Peyer's patch (tissue), 4 donors: ENCODE measurements around the gene RRAD. TPM values are rescaled to one million over a fixed set of nuclear protein-coding genes. Genes with fewer than 3 reads are reported as not detected.

ENCODE experiments used
- DNase-seq, 3 donors: peaks; one replicate each; pipeline ENCODE4 v3.0.0-alpha.2; 2017 to 2019
- H3K27ac ChIP-seq, 4 donors: fragments of 200-600 bp; sonication (generic); one replicate each; pipeline ENCODE4 v1.5.1; 2016 to 2019
- H3K27me3 ChIP-seq, 2 donors: fragments of 200-600 bp; sonication (generic); one replicate each; pipeline ENCODE4 v1.5.1; 2019
- H3K36me3 ChIP-seq, 3 donors: fragments of 200-600 bp; sonication (generic); one replicate each; pipeline ENCODE4 v1.5.1; 2016 to 2019
- H3K4me1 ChIP-seq, 4 donors: fragments of 200-600 bp; sonication (generic); one replicate each; pipeline ENCODE4 v1.5.1; 2016 to 2019
- H3K4me3 ChIP-seq, 4 donors: fragments of 200-600 bp; sonication (generic); 1 replicate in 3 of 4; 2 replicates in 1 of 4; pipeline ENCODE4 v1.5.1; 2016 to 2019; ENCODE audit warnings: mild to moderate bottlenecking in 1 of 4
- H3K9me3 ChIP-seq, 4 donors: fragments of 200-600 bp; sonication (generic); one replicate each; pipeline ENCODE4 v1.5.1; 2016 to 2019; ENCODE audit warnings: mild to moderate bottlenecking in 1 of 4
- POLR2A ChIP-seq, 2 donors: fragments of 450-650 bp; IDR thresholded peaks; one replicate each; pipeline ENCODE4 v1.5.1; 2017; ENCODE audit warnings: antibody characterized with exemption in 2 of 2, mild to moderate bottlenecking in 2 of 2, moderate library complexity in 2 of 2
- total RNA-seq, 4 donors: library from RNA; depleted of rRNA; stranded (reverse); fragments of >200 nt; gene quantifications; one replicate each; pipeline ENCODE4 v1.1.0, GENCODE V29; 2016
- TF ChIP-seq, protein P1 (sequence below), 6 experiments: fragments of 450-650 bp in 4 of 6; fragments of 200-600 bp in 2 of 6; sonication (generic) in 1 of 6; IDR thresholded peaks; one replicate each; pipeline ENCODE4 v1.5.1; 2017 to 2019; ENCODE audit warnings: antibody characterized with exemption in 6 of 6, mild to moderate bottlenecking in 3 of 6, moderate library complexity in 1 of 6

Gene RRAD
- total RNA-seq, 4 donors from 2014 or later = 0.53 to 4.1 (median 2.8) TPM

DNA sequence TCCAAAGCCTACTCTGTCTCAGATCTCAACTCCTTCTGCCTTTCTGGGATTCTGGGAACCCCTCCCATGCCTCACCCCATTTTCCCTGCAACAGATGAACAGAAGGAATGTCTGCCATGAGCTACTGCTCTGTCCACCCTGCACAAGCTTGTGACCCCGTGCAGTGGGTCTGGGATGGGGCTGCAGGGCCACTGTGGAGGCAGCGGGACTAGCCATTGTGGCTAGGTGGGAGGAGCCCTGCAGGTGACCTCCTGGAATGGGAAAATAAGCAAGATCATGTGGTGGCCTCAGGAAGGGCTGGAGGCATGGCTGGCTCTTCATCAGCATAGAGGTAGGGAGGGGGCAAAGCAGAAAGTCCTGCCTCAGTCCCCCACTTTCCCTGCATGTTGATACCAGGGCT is 31.3 kb downstream of the RRAD start:
- H3K36me3 ChIP-seq = no peaks in the 10 kb centered on the region
- peaks cover 3 to 20% (median 4%) of the 10 kb centered on the region in 4 donors for H3K4me1 ChIP-seq
- no peak for DNase-seq
- H3K27ac ChIP-seq = no peak overlapping the region
- no peak overlapping the region for H3K4me3 ChIP-seq
- no peaks in the 10 kb centered on the region for H3K9me3 ChIP-seq
- no peaks in the 10 kb centered on the region for H3K27me3 ChIP-seq
- TF ChIP-seq POLR2A (IDR thresholded peaks at IDR 0.05) = no peak

DNA sequence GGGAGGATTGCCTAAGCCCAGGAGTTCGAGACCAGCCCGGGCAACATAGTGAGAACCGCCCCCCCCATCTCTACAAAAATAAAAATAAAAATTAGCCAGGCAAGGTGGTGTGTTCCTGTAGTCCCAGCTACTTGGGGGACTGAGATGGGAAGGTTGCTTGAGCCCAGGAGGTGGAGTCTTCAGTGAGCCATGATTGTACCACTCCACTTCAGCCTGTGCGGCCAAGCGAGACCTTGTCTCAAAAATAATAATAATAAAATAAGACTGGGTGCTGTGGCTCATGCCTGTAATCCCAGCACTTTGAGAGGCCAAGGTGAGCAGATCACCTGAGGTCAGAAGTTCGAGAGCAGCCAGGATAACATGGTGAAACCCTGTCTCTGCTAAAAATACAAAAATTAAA is 33.5 kb downstream of the RRAD start:
- no peaks in the 10 kb centered on the region for H3K27me3 ChIP-seq

DNA sequence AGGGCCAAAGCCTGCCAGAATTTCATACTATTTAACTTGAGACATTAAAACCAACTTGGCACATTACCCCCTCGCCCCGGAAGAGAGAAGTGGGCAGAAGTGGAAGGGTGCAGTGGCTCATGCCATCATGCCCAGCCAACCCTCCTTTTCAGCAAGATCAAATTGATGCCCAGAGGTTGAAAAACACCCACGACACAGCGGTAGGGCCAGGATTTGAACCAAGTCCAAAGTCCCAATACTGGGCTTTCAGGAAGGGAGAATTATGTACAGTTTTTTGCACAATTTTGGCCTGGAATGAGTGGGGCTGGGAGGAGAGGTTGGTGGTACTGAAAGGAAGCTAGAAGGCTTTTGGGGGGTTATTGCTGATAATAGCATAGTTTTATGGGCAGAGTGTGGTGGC is 34.0 kb downstream of the RRAD start:
- no peak overlapping the region for H3K4me3 ChIP-seq
- H3K36me3 ChIP-seq = peaks cover 0 to 5% (median 0%) of the 10 kb centered on the region in 3 donors
- peaks cover 3 to 11% (median 4%) of the 10 kb centered on the region in 4 donors for H3K4me1 ChIP-seq
- H3K27ac ChIP-seq = no peak overlapping the region
- H3K9me3 ChIP-seq = no peaks in the 10 kb centered on the region
- no peaks in the 10 kb centered on the region for H3K27me3 ChIP-seq
- TF ChIP-seq, protein P1, sequence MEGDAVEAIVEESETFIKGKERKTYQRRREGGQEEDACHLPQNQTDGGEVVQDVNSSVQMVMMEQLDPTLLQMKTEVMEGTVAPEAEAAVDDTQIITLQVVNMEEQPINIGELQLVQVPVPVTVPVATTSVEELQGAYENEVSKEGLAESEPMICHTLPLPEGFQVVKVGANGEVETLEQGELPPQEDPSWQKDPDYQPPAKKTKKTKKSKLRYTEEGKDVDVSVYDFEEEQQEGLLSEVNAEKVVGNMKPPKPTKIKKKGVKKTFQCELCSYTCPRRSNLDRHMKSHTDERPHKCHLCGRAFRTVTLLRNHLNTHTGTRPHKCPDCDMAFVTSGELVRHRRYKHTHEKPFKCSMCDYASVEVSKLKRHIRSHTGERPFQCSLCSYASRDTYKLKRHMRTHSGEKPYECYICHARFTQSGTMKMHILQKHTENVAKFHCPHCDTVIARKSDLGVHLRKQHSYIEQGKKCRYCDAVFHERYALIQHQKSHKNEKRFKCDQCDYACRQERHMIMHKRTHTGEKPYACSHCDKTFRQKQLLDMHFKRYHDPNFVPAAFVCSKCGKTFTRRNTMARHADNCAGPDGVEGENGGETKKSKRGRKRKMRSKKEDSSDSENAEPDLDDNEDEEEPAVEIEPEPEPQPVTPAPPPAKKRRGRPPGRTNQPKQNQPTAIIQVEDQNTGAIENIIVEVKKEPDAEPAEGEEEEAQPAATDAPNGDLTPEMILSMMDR (IDR thresholded peaks at IDR 0.05) = no peak
- no peak for TF ChIP-seq POLR2A (IDR thresholded peaks at IDR 0.05)
- no peak for DNase-seq

More for the DNA sequence above, 33.5 kb downstream of the RRAD start:
- Histone ChIP-seq H3K4me3 (no peak overlapping the region), H3K9me3 (no peaks in the 10 kb centered on the region), H3K36me3 (peaks cover 0 to 3% (median 0%) of the 10 kb centered on the region in 3 donors), H3K27ac (no peak overlapping the region), H3K4me1 (peaks cover 3 to 13% (median 4%) of the 10 kb centered on the region in 4 donors)
- DNase-seq = no peak
- TF ChIP-seq, protein P1 (IDR thresholded peaks at IDR 0.05) = no peak
- no peak for TF ChIP-seq POLR2A (IDR thresholded peaks at IDR 0.05)

DNA sequence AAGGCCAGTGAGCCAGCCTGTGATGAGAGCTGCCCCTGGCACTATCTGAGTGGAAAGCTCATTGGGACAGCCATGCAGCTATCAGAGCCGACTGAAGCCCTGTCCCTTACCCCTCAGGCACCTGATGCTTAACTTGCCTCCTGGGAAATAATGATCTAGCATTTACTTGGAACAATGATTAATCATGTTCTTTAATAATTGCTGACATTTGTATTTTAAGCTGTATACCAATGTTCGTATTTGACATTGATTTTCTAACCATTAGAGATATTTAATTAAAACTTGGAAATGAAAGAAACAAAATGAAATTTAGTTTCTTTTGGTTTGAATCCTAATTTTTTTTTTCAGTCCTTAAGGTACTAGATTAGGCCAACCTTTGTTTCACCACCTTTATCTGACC is 34.5 kb downstream of the RRAD start:
- H3K4me3 ChIP-seq = no peak overlapping the region
- no peak for TF ChIP-seq POLR2A (IDR thresholded peaks at IDR 0.05)
- TF ChIP-seq, protein P1 (IDR thresholded peaks at IDR 0.05) = no peak
- H3K27ac ChIP-seq = no peak overlapping the region
- H3K27me3 ChIP-seq = no peaks in the 10 kb centered on the region
- DNase-seq = no peak
- H3K9me3 ChIP-seq = no peaks in the 10 kb centered on the region
- peaks cover 0 to 11% (median 0%) of the 10 kb centered on the region in 3 donors for H3K36me3 ChIP-seq
- peaks cover 0 to 6% (median 3%) of the 10 kb centered on the region in 4 donors for H3K4me1 ChIP-seq

DNA sequence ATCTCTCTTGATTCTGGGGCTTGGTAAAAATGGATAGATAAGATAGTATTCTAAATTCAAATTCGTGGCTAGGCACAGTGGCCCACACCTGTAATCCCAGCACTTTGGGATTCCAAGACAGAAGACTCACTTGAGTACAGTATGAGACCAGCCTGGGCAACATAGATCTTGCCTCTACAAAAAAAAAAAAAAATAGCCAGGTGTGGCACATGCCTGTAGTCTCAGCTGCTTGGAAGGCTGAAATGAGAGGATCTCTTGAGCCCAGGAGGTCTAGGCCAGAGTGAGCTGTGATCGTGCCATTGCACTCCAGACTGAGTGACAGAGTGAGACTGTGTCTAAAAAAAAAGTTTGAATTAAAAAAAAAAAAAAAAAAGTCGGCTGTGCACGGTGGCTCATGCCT is 35.7 kb downstream of the RRAD start:
- H3K36me3 ChIP-seq = peaks cover 0 to 23% (median 0%) of the 10 kb centered on the region in 3 donors
- no peak for TF ChIP-seq POLR2A (IDR thresholded peaks at IDR 0.05)
- TF ChIP-seq, protein P1 (IDR thresholded peaks at IDR 0.05) = no peak
- no peaks in the 10 kb centered on the region for H3K27me3 ChIP-seq
- H3K27ac ChIP-seq = no peak overlapping the region
- no peak overlapping the region for H3K4me3 ChIP-seq
- no peaks in the 10 kb centered on the region for H3K9me3 ChIP-seq
- no peak for DNase-seq
- no peaks in the 10 kb centered on the region for H3K4me1 ChIP-seq

DNA sequence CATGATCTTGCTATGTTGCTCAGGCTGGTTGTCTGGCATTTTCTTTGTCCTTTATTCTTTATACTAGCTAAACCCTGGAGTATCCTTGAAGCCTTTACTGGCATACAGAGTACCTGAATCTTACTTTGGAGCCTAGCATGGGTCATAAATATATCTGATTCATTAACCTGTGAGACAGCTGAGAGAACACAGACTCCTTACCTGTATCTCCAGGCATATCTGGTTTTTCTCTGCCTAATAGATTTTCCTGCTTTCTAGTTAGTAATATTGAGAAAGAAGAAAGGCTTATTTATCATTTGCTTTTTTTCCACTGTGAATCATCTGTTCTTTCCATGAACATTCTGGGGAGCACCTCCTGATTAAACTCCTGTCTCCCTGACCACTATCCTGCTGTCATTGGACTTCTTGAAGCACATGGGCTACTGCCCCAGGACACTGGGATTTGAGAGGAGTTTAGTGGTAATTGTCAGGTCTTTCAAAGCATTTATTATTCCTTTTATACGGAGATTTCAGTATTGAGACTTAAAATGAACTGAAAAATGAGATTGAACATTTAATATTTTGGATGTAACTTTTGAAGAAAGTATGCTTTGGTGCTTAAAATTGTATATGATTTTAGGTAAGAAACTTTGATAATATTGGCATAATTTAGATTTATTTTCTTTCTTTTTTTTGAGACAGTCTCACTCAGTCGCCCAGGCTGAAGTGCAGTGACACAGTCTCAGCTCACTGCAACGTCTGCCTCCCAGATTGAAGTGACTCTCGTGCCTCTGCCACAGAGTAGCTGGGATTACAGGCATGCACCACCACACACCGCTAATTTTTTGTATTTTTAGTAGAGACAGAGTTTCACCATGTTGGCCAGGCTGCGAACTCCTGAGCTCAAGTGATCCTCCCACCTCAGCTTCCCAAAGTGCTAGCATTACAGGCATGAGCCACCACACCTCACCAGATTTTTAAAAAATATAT is 36.4 kb downstream of the RRAD start:
- Histone ChIP-seq H3K27me3 (no peaks in the 10 kb centered on the region), H3K36me3 (peaks cover 0 to 30% (median 0%) of the 10 kb centered on the region in 3 donors), H3K27ac (no peak overlapping the region), H3K4me3 (no peak overlapping the region), H3K9me3 (no peaks in the 10 kb centered on the region), H3K4me1 (no peaks in the 10 kb centered on the region)
- no peak for DNase-seq
- TF ChIP-seq POLR2A (IDR thresholded peaks at IDR 0.05) = no peak
- TF ChIP-seq, protein P1 (IDR thresholded peaks at IDR 0.05) = no peak
